Testis (tissue), 2 donors: ENCODE results near the gene ANKRD16.

Experiments used
- POLR2A ChIP-seq: fragments of 450-650 bp; IDR thresholded peaks from one replicate; pipeline ENCODE4 v1.6.1; 2017; ENCODE audit warnings: antibody characterized with exemption, mild to moderate bottlenecking, moderate library complexity
- TF ChIP-seq, protein P1 (sequence below), 3 experiments: fragments of 450-650 bp in 2 of 3; fragments of 200-600 bp in 1 of 3; sonication (generic) in 1 of 3; IDR thresholded peaks; one replicate each; pipeline ENCODE4 v1.5.1; 2016 to 2019; ENCODE audit warnings: antibody characterized with exemption in 3 of 3, mild to moderate bottlenecking in 2 of 3, moderate library complexity in 1 of 3

DNA sequence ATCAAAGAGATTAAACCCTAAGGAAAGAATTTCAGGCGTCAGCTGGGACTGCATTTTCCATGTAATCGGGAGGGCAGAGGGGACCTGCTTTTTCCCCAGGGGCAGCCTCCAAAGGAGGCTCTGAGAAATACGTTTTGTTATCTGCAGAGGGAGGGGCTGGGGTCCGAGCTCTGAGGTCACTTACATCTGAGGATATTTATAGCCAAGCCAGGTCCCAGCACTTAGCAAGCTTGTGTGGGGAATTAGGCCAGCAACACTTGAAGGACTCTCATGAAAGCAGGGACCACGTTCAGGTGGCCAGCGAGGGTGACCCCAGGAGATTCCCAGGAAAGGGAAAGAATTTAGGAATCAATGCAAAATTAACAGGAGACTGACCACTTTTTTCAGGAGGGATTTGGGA, 55.9 kb downstream of the ANKRD16 start:
- TF ChIP-seq, protein P1, sequence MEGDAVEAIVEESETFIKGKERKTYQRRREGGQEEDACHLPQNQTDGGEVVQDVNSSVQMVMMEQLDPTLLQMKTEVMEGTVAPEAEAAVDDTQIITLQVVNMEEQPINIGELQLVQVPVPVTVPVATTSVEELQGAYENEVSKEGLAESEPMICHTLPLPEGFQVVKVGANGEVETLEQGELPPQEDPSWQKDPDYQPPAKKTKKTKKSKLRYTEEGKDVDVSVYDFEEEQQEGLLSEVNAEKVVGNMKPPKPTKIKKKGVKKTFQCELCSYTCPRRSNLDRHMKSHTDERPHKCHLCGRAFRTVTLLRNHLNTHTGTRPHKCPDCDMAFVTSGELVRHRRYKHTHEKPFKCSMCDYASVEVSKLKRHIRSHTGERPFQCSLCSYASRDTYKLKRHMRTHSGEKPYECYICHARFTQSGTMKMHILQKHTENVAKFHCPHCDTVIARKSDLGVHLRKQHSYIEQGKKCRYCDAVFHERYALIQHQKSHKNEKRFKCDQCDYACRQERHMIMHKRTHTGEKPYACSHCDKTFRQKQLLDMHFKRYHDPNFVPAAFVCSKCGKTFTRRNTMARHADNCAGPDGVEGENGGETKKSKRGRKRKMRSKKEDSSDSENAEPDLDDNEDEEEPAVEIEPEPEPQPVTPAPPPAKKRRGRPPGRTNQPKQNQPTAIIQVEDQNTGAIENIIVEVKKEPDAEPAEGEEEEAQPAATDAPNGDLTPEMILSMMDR (IDR thresholded peaks at IDR 0.05) = no peak
- no peak for TF ChIP-seq POLR2A
